WTC11 (cell line): Measurements from ENCODE around the gene PRXL2B.

Experiments
- CREM ChIP-seq: sonication (generic); formaldehyde crosslinking; IDR thresholded peaks from 2 replicates; pipeline ENCODE4 v1.8.1; 2022; ENCODE audit warnings: mild to moderate bottlenecking, missing genetic modification reagents, moderate library complexity
- CTCF ChIP-seq: fragments of 200-600 bp; IDR thresholded peaks from 2 replicates; pipeline ENCODE4 v1.8.0; 2022; ENCODE audit warnings: antibody characterized with exemption
- FOXJ3 ChIP-seq: sonication (generic); formaldehyde crosslinking; IDR thresholded peaks from 2 replicates; pipeline ENCODE4 v1.9.0; 2021; ENCODE audit warnings: missing genetic modification reagents, mild to moderate bottlenecking, borderline replicate concordance
- FOXP1 ChIP-seq: sonication (generic); formaldehyde crosslinking; IDR thresholded peaks from 2 replicates; pipeline ENCODE4 v1.8.0; 2022; ENCODE audit warnings: missing genetic modification reagents, mild to moderate bottlenecking, moderate library complexity, borderline replicate concordance
- SP1 ChIP-seq: sonication (generic); formaldehyde crosslinking; conservative IDR thresholded peaks from 2 replicates; pipeline ENCODE4 v1.8.1; 2022; ENCODE audit warnings: missing genetic modification reagents
- TEAD4 ChIP-seq: sonication (generic); formaldehyde crosslinking; IDR thresholded peaks from 2 replicates; pipeline ENCODE4 v1.8.0; 2022; ENCODE audit warnings: mild to moderate bottlenecking, missing genetic modification reagents

DNA sequence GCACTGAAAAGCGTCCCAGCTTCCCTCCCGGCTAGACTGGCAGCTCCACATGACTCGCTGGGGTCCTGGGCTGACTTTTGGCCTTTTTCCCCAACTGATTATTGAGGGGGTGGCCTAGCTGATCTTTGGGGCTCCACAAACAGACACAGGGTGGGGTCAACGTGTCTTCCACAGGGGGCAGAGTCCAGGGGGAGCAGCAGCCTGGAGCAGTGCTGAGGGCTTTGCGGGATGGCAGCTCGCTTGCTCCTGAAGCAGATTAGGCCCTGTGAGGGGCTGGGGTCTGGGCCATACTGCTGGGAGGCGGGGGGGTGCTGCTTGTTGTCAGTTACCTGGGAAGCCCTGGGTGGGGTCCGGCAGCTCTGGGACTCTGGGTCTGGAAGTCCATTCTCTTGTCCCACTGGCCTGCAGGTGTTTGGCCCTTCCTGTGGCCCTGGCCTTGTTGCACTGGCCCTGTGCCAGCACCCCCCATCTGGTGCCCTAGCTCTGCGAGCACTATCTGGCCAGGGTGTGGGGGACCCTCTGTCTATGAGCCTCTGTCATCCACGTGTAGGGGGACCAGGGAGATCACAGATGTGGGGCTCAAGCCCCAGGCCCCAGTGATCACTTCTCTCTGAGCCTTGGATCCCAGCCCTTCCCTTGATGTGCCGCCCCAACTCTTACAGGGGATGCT is 44.2 kb upstream of the PRXL2B start:
- TF ChIP-seq CTCF (no peak), CREM (CRISPR knock-in tag) (no peak), SP1 (CRISPR knock-in tag) (no peak), TEAD4 (CRISPR knock-in tag) (no peak), FOXP1 (no peak), FOXJ3 (CRISPR knock-in tag) (no peak)
